ENCODE data around the gene FLYWCH2.

Gene FLYWCH2

DNA sequence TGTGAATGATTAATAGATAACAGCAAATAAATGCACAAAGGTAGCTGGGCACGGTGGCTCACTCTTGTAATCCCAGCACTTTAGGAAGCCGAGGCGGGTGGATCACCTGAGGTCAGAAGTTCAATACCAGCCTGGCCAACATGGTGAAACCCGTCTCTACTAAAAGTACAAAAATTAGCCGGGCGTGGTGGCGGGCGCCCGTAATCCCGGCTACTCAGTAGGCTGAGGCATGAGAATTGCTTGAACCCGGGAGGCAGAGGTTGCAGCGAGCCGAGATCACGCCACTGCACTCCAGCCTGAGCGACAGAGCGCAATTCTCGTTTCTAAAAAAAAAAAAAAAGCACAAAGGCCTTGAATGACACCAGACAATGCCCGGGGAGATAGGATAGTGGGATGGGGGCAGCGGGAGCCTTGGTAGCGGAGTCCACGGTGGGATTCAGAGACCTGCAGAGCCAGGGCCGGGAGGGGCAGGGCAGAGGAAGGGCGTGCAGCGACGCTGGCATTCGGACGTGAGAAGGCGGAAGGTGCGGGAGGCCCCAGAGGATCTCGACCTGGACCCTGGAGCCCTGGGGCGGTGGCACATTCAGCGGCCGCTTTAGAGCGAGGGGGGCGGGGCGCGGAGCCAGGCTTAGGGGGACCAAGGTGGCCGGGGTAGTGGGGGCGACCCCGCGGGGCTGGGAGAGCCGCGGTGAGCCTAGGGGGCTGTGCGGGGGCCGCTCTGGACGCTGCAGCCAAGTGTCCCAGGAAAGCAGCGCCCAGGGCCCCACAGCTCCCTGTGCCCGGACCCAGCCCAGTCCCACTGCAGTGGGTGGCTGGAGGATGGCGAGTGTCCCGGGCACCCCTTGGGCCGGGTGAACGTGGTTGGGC lies 999 bp upstream of the FLYWCH2 start:
- no peak for DNase-seq (ENCODE audit: low read depth)

DNA sequence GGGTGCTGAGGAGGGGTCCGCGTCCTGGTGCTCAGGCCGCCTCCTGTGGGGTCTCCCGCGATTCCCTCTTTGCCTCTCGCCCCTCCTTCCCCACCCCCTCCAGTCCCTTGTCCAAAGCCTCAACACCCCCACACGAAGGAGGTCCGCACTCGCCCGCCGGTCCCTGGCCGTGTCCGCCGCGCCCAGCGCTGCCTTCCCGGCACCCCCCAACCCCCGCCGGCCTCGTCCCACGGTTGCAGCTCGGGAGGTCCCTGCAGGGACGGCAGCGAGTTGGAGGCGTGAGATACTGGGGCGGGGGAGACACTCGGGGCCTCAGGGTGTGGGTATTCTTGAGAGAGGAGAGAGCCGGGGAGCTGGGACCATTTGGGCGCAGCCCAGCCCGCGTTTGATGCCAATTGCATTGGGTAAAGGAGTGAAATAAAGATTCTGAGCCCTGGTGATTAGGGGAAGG lies 468 bp downstream of the FLYWCH2 start:
- no peak for DNase-seq (ENCODE audit: low read depth)

DNA sequence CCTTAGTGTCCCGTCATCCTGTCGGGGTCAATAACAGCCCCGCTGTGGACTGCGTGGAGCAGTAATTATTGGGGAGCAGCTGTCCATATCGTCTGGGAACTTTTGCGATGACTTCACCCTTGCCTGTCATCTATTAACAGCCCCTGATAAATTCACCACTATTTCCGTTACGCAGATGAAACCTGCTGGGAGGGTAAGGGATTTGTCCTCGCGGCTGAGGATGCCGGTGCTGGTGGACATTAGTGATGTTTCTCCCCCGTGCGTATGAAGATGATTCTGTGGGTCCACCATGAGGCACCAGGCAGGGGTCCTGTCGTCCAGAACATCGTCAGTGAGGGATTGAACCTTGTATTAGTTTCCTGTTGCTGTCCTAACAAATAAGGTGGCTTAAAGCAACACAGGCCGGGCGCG lies 1.0 kb downstream of the FLYWCH2 start:
- no peak for DNase-seq (ENCODE audit: low read depth)

DNA sequence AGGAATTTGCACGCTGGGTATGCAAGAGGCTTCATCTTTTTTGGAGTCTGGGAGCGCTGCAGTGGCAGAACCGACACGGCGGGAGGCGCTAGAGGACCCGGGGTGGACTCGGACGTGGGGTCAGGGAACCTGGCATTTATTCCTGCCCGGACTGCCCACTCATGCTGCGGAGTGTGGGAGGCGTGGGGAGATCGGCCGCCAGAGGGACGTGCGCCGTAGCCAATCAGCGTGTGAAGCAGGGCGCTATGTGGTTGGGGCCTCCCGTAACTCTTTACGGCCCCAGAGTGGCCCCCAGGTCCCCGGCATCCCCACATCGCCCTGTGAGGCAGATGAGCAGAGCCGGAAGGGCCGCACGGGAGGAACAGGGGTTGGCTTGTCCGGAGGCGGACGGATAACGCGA lies 11.2 kb downstream of the FLYWCH2 start:
- DNase-seq (ENCODE audit: low read depth): no peak

DNA sequence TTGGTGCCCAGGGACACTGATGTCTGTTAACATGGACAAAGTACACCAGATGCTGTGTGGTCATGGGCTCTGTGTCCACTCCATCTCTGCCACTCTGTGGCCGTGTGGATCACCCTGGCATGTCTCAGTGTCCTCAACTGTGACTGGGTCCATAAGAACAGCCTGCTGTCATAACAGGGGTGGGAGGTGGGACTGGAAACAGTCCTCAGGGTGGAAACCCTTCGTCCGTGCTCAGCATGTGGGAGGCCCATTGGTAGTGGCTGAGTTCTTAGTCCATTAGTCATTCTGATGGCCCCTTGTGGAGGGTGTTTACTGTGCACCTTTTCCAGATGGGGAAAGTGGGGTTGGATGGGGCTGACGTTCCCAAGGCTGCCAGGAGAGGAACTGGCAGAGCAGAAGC lies 12.8 kb downstream of the FLYWCH2 start:
- DNase-seq (ENCODE audit: low read depth): no peak

DNA sequence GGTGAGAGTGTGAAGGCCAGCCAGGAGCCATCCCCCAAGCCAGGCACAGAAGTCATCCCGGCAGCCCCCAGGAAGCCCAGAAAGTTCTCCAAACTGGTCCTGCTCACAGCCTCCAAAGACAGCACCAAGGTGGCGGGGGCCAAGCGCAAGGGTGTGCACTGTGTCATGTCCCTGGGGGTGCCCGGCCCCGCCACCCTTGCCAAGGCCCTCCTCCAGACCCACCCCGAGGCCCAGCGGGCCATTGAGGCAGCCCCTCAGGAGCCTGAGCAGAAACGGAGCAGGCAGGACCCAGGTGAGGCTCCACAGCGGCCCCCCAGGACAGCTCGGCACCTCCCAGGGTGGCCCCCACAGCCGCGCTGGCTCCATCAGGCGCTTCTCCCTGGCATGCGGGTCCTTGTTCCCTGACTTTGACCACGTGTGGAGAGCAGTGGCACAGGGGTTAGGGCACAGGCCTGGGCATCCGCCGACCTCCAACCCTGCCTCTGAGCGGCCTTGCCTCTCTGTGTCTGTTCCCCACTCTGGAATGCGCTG lies 13.5 kb downstream of the FLYWCH2 start:
- no peak for DNase-seq (ENCODE audit: low read depth)

DNA sequence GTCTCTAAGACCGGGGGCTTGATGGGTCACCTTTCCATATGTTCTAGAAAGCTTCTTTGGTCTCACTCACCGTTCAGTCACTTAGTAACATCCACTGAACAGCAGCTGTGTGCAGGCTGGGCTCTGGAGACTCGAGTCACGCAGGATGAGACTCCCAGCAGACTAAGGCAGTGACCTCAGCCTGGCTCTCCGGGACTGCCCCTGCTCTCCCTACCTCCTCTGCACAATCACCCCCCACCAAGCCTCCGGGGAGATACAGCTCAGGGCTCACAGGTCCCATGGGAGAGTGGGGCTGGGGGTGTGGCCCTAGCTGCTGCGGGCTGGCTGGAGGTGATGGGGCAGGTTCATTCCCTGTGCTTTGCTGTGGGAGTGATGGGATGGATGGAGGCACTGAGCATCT lies 14.1 kb downstream of the FLYWCH2 start:
- DNase-seq (ENCODE audit: low read depth): no peak

DNA sequence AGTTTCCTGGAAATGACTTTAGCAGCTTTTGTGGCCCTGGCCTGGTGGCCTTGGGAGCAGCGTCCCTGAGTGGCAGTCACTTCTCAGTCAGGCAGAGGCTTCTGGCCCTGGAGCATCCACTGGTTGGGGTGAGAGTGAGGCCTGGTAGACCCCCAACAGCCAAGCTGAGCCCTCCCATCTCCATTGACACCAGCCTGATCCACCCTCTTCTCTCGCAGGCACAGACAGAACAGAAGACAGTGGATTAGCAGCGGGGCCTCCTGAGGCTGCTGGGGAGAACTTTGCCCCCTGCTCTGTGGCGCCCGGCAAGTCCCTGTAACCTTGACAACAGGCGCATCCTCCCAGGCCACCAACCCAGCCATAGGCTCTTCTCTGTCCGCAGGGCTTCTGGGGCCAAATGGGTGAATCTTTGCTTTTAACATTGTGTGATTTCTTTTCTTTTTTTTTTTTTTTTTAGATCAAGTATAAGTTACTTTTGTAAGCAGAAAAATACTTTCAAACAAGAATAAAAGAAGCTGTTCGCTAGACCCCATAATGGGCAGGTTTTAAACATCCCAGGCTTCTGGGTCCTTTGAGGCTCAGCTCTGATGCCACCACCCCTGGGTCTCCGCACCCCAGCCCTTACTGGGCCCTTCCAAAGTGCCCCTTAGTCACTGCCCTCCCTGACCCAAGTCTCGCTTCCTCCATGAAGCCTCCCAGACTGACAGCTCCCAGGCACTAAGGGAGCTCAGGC lies 16.0 kb downstream of the FLYWCH2 start:
- DNase-seq (ENCODE audit: low read depth): no peak

DNA sequence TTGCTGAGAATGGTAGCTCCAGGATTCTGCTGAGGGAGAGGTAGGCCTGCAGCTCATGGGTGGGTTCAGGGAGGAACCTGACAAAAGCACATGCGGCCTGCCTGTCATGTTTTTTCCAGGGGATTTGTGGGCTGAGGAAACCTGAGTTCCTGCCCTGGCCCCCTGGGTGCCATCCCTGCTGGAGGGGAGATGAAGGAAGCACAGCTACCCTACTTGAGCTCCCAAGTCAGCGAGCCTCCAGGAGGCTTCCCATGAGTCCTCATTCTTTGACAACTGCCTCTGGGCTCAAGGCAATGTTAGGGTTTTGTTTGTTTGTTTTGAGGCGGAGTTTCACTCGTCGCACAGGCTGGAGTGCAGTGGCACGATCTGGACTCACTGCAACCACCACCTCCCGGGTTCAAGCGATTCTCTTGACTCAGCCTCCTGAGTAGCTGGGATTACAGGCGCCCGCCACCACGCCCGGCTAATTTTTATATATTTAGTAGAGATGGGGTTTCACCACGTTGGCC lies 16.6 kb downstream of the FLYWCH2 start:
- no peak for DNase-seq (ENCODE audit: low read depth)

DNA sequence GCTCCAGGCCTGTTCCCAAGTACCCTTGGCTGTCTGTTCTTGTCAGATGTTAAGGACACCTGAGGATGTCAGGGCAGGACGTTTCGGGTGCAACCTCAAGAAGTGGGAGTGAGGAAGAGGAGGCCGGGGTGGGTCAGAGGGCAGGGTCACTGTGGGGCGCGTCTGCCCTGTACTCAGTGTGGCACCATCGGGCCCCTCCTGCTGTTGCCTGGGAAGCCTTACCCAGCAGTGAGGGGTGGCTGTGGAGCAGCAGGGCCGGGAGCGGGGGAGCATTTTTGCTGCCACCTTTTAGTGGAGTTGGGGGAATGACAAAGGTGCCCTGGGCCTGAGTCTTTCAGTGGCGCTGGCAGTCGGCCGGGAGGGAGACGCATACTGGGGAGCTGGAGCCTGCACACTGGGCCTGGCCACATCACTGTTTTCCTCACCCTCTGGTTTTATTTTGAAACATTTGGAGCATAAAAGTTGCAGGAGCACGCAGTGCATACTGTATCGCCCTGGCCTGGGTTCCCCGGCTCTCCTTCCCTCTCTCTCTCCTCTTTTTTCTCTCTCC lies 17.6 kb downstream of the FLYWCH2 start:
- no peak for DNase-seq (ENCODE audit: low read depth)

DNA sequence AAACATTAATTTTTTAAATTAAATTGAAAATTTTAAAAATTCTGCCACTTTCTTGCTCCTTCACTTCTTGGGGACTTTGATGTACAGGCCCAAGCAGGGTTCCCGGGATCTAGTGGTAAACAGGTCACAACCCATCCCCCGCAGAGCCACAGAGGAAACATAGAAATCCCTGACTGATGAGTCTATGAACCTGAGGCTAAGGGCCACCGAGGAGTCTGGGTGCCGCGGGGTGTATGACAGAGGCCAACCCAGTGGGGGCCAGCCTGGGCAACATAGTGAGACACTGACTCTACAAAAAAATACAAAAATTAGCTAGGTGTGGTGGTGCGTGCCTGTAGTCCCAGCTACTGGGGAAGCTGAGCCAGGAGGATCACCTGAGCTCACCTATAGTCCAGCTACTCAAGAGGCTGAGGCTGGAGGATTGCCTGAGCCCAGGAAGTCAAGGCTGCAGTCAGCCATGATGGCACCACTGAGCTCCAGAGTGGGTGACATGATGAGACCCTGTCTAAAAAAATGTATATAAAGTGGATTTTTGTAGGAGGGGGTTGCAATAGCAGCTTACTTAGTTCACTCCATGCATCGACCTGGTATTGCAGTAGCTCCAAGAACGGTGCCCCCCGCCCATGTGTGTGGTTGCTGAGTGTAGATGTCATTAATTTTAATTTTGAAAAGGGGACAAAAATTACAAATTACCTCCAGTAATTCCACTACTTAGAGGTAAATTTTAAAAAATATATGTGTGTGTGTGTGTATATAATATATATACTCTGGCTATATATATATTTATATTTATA lies 19.5 kb downstream of the FLYWCH2 start:
- no peak for DNase-seq (ENCODE audit: low read depth)

DNA sequence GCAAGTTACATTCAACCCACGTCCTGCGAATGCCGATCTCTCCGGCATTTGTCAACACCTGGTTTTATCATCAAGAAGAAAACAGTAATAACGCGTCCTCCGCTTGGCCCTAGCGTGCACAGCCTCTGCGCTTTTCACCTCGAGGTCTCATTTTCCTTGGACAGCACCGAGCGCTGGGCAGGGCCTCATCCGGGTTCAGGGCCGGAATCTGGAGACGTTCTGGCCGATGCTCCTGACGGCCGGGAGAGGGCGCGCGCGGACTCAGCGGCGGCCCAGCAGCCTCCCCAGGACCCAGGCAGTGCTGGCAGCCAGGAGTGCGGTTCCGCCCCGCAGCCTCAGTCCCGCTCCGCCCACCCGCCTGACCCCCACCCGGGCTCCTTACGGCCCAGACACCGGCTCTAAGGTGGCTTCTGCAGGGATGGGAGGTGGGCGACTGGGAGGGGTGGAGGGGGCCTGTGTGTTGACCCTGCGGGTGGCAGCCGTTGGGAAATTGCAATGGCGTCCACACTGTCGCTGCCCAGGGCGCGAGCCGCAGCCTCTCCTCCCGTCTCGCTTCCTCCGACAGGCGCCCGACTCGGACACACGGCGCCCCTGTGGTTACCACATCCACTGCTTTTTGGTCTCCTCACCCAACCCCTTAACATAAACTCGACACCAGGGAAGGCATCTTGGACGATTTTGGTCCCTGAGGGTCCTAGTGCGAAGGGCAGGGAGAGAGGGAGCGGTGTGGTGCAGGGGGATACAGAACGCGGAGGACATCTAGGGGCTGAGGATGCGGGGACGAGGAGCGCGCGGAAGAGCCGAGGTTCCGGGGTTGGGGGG lies 21.3 kb downstream of the FLYWCH2 start:
- peak; percentile 68 for DNase-seq (ENCODE audit: low read depth)

DNA sequence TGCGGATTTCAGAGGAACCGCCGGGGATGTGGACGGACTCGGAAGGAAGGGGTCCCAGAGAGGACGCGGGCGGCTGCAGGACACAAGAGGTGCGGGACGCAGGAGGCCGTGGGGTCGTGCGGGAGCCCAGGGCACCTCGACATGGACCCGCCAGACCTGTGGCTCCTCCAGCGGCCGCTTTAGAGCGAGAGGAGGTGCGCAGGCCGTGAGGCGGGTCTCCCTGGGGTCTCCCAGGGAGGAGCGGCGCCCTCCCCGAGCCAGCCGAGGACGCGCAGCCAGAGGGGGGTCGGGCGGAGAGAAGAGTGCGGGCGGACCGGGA lies 21.9 kb downstream of the FLYWCH2 start:
- peak; percentile 19 for DNase-seq (ENCODE audit: low read depth)

DNA sequence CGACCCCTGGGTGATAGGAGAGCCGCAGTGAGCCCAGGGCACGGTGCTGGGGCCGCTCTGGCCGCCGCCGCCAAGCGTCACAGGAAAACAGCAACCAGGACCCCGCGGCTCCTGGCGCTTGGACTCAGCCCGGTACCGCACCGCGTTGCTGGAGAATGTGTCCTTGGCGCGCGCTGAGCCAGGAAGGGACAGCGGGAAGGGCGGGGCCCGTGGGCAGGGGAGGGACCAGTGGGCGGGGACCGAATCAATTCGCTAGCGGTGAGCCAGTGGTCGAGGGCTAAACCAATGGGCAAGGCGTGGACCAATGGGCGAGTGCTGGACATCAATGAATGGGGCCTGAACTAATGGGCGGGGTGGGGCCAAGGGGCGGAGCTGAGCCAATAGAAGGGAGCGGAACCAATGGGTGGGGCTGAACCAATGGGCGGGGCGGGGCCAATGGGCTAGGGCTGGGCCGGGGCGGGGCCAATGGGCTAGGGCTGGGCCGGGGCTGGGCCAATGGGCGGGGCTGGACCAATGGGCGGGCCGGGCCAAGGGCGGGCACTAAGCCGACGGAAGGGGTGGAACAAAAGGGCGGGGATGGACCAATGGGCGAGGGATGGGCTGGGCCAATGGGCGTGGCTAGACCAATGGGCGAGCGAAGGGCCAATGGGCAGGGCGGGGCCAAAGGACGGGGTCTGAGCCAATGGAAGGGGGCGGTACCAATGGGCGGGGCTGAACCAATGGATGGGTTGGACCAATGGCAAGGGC lies 22.4 kb downstream of the FLYWCH2 start:
- peak; percentile 92 for DNase-seq (ENCODE audit: low read depth)

DNA sequence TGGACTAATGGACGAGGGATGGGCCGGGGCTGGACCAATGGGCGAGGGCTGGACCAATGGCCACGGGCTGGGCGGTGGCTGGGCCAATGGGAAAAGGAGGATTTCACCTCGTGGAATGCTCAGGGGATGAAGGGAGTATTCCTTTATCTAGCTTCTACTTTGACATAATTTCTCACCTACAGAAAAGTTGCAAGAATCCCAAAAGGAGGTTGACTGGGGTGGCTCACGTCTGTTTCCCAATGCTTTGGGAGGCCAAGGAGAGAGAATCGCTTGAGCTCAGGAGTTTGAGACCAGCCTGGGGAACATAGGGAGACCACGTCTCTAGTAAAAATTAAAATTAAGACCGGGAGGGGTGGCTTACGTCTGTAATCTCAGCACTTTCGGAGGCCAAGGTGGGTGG lies 23.0 kb downstream of the FLYWCH2 start:
- no peak for DNase-seq (ENCODE audit: low read depth)

DNA sequence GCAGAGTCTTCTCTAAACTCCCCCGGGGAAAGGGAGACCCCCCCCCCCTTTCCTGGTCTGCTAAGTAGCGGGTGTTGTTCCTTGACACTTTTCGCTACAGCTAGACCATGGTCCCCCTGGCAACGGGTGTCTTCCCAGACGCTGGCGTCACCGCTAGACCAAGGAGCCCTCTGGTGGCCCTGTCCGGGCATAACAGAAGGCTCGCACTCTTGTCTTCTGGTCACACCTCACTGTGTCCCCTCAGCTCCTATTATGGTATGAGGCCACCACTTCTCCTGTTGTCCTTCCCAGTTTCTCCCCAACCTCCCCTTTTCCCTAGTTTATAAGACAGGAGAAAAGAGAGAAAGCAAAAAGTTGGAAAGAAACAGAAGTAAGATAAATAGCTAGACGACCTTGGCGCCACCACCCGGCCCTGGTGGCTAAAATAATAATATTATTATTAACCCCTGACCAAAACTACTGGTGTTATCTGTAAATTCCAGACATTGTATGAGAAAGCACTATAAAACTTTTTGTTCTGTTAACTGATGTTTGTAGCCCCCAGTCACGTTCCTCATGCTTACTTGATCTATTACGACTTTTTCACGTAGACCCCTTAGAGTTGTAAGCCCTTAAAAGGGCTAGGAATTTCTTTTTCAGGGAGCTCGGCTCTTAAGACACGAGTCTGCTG lies 24.2 kb downstream of the FLYWCH2 start:
- DNase-seq (ENCODE audit: low read depth): peak; percentile 32

DNA sequence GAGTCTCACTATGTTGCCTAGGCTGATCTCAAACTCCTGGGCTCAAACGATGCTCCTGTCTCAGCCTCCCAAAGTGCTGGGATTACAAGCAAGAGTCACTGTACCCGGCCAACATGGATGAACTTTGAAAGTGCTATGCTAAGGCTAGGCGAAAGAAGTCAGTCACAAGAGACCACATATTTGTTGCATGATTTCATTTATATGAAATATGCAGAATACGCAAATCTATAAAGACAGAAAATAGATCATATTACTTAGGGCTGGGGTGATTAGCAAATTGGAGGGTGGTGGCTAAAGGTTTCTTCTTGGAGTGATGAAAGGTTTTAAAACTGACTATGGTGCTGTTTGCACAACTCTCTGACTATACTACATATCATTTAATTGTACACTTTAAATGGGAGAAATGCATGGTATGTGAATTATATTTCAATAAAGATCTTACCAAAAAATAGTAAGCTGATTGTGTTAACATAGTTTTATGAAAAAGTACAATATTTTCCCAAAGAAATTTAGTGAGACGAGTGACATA lies 27.5 kb downstream of the FLYWCH2 start:
- no peak for DNase-seq (ENCODE audit: low read depth)

DNA sequence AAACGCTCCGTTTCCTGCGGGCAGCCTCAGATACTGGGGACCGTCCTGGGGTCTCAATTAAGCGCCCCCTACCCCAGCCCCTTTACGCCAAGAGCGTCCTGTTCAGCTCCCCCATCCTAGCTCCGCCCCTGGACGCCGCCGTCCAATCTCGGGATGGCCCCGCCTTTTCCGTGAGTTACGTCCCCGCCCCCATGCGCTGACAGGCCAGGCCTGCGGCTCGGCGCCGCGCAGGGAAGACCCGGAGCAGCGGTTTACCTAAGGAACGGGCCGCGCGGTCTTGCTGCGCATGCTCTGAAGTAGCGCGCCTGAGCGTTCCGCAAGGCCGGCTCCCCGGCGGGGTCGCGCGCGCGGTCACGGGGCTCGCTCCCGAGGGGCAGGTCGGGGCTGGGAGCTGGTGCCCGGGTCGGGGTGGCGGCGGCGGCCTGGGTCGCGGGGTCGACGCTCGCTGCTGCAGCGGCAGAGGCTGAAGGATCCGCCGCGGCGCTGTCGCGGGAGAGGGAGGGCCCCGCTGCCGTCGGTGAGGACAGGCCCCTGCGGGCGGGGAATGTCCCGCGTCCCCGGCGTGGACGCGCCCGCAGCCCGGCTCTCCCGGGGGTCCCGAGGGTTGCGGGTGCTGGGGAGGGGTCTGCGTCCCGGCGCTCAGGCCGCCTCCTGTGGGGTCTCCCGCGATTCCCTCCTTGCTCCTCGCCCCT lies 28.8 kb downstream of the FLYWCH2 start, which contains the start of gene FLYWCH1:
FLYWCH1 (plus strand) TSS at position 294 of the 692 bp plus-strand sequence. CDS start 17,755 bp downstream, outside the sequence.
- peak; percentile 98 for DNase-seq (ENCODE audit: low read depth)
